Measurements from ENCODE around the gene CAMK1D. TPM values are rescaled to one million over a fixed set of nuclear protein-coding genes. Genes with fewer than 3 reads are reported as not detected.
"Not testable (repeated sequence)": the region's sequence is repeated elsewhere in the genome, so short reads cannot be mapped to it uniquely, and the experiment has no call there.

Gene CAMK1D
- polyA plus RNA-seq, 1 donor = 8.4 TPM

DNA sequence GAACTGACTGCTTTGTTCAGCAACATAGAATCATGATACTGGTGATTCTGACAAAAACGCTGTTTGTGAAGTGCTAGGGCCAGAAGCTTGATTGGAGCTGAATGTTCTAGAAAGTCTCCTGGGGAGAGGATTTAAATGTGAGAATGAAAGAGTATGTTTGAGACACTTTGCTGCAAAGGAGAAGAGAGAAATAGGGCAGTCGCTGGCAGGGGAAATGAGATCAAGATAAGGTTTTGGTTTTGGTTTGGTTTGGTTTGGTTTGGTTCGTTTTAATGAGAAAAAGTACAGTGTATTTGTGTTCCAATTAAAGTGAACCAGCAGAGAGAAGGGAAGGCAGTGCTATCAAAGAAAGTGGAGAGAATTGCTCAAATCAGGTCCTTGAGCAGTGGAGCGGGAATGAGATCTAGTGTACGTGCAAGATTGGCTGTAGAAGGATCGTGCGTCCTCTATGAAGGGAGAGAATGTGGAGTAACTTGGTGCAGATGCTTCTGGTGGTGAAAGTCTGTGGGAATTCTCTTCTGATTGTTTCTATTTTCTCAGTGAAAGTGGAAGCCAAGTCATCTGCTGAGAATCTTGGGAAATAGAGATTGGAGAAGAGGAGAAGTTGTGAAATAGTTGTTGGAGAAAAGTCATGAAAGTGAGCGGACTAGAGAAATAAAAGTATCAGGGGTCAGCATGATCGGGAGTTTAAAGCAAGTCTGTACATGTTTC, 381.6 kb downstream of the CAMK1D start:
- WGBS (ENCODE audit: insufficient coverage, low lambda C conversion rate) = 91% methylated on average over 7 of the region's 9 CpGs
- Histone ChIP-seq H3K36me3 (ENCODE audit: control insufficient read depth, insufficient read depth, low read length) (no peaks in the 10 kb centered on the region), H3K4me3 (ENCODE audit: low read length) (no peak overlapping the region), H3K4me1 (ENCODE audit: control insufficient read depth, insufficient read depth, low read length) (peaks cover 5% of the 10 kb centered on the region), H3K9me3 (ENCODE audit: control insufficient read depth, low read depth, low read length) (no peaks in the 10 kb centered on the region), H3K27me3 (ENCODE audit: control insufficient read depth, insufficient read depth, low read length) (no peaks in the 10 kb centered on the region), H3K27ac (ENCODE audit: low read length) (no peak overlapping the region)
- DNase-seq = no peak

GRCh38 chr10:12733271-12733670, 383.9 kb downstream of the CAMK1D start:
- no CpG with 5 or more reads among the region's 2 CpGs for WGBS (ENCODE audit: insufficient coverage, low lambda C conversion rate)
- Histone ChIP-seq H3K4me1 (ENCODE audit: control insufficient read depth, insufficient read depth, low read length) (peaks cover 2% of the 10 kb centered on the region), H3K27me3 (ENCODE audit: control insufficient read depth, insufficient read depth, low read length) (no peaks in the 10 kb centered on the region), H3K36me3 (ENCODE audit: control insufficient read depth, insufficient read depth, low read length) (no peaks in the 10 kb centered on the region), H3K27ac (ENCODE audit: low read length) (no peak overlapping the region), H3K4me3 (ENCODE audit: low read length) (no peak overlapping the region), H3K9me3 (ENCODE audit: control insufficient read depth, low read depth, low read length) (no peaks in the 10 kb centered on the region)
- DNase-seq = no peak

GRCh38 chr10:12735843-12736462, 386.6 kb downstream of the CAMK1D start:
- no peak for DNase-seq

GRCh38 chr10:12740813-12741212, 391.5 kb downstream of the CAMK1D start:
- Histone ChIP-seq H3K9me3 (ENCODE audit: control insufficient read depth, low read depth, low read length) (no peaks in the 10 kb centered on the region), H3K36me3 (ENCODE audit: control insufficient read depth, insufficient read depth, low read length) (no peaks in the 10 kb centered on the region), H3K4me1 (ENCODE audit: control insufficient read depth, insufficient read depth, low read length) (no peaks in the 10 kb centered on the region), H3K27ac (ENCODE audit: low read length) (no peak overlapping the region), H3K4me3 (ENCODE audit: low read length) (no peak overlapping the region), H3K27me3 (ENCODE audit: control insufficient read depth, insufficient read depth, low read length) (no peaks in the 10 kb centered on the region)
- no peak for DNase-seq
- WGBS (ENCODE audit: insufficient coverage, low lambda C conversion rate) = no CpG with 5 or more reads among the region's 3 CpGs

More at GRCh38 chr10:12735843-12736462, 386.6 kb downstream of the CAMK1D start:
- Histone ChIP-seq H3K36me3 (ENCODE audit: control insufficient read depth, insufficient read depth, low read length) (no peaks in the 10 kb centered on the region), H3K4me1 (ENCODE audit: control insufficient read depth, insufficient read depth, low read length) (no peaks in the 10 kb centered on the region), H3K4me3 (ENCODE audit: low read length) (no peak overlapping the region), H3K9me3 (ENCODE audit: control insufficient read depth, low read depth, low read length) (no peaks in the 10 kb centered on the region), H3K27me3 (ENCODE audit: control insufficient read depth, insufficient read depth, low read length) (no peaks in the 10 kb centered on the region), H3K27ac (ENCODE audit: low read length) (no peak overlapping the region)
- WGBS (ENCODE audit: insufficient coverage, low lambda C conversion rate) = 50% methylated on average over 2 of the region's 9 CpGs

DNA sequence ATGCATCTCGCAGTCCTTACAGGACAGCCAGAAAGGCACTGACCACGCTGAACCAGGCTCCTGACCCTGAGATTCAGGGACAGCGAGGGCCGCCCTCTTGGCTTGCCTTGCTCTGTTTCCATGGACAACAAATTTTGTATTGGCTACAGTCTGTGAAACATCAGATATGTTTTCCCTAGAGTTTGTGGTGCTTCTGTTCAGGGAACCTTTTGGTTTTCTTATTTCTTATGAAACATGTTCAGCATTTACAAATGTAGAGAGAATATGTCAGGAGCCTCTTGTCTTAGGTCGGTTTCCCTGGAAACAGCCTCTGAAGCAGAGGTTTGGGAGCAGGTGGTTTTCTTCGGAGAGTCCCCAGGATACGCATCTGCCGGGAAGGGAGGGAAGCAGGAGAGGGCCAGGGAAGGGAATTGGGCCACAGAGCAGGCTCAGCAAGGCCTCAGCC, 392.0 kb downstream of the CAMK1D start:
- H3K36me3 ChIP-seq (ENCODE audit: control insufficient read depth, insufficient read depth, low read length) = no peaks in the 10 kb centered on the region
- no peaks in the 10 kb centered on the region for H3K4me1 ChIP-seq (ENCODE audit: control insufficient read depth, insufficient read depth, low read length)
- no peaks in the 10 kb centered on the region for H3K9me3 ChIP-seq (ENCODE audit: control insufficient read depth, low read depth, low read length)
- DNase-seq = no peak
- WGBS (ENCODE audit: insufficient coverage, low lambda C conversion rate) = 100% methylated on average over 1 of the region's 8 CpGs
- H3K27ac ChIP-seq (ENCODE audit: low read length) = no peak overlapping the region
- no peaks in the 10 kb centered on the region for H3K27me3 ChIP-seq (ENCODE audit: control insufficient read depth, insufficient read depth, low read length)
- H3K4me3 ChIP-seq (ENCODE audit: low read length) = no peak overlapping the region

- no peak overlapping the region for H3K27ac ChIP-seq (ENCODE audit: low read length)
- H3K4me3 ChIP-seq (ENCODE audit: low read length) = no peak overlapping the region
- no peaks in the 10 kb centered on the region for H3K36me3 ChIP-seq (ENCODE audit: control insufficient read depth, insufficient read depth, low read length)
- H3K27me3 ChIP-seq (ENCODE audit: control insufficient read depth, insufficient read depth, low read length) = no peaks in the 10 kb centered on the region
- no peaks in the 10 kb centered on the region for H3K4me1 ChIP-seq (ENCODE audit: control insufficient read depth, insufficient read depth, low read length)
- no peak for DNase-seq
- no peaks in the 10 kb centered on the region for H3K9me3 ChIP-seq (ENCODE audit: control insufficient read depth, low read depth, low read length)
- 92% methylated on average over 4 of the region's 10 CpGs for WGBS (ENCODE audit: insufficient coverage, low lambda C conversion rate)
Measured at GRCh38 chr10:12742771-12743170, 393.4 kb downstream of the CAMK1D start.

DNA sequence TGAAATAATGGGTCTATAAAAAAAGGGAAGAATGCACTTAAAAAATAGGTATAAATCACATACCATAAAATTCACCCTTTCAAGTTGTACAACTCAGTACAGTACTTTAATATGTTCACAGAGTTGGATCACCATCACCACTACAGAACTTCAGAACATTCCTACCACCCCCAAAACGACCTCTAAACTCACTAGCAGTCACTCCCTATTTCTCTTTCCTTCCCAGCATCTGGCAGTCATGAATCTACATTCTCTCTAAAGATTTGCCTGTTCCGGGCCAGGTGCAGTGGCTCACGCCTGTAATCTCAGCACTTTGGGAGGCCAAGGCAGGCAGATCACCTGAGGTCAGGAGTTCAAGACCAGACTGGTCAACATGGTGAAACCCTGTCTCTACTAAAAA, 394.1 kb downstream of the CAMK1D start:
- H3K9me3 ChIP-seq (ENCODE audit: control insufficient read depth, low read depth, low read length); H3K36me3 ChIP-seq (ENCODE audit: control insufficient read depth, insufficient read depth, low read length); H3K4me3 ChIP-seq (ENCODE audit: low read length); H3K27me3 ChIP-seq (ENCODE audit: control insufficient read depth, insufficient read depth, low read length); DNase-seq; H3K27ac ChIP-seq (ENCODE audit: low read length); H3K4me1 ChIP-seq (ENCODE audit: control insufficient read depth, insufficient read depth, low read length): not testable (repeated sequence)
- no CpG with 5 or more reads among the region's 3 CpGs for WGBS (ENCODE audit: insufficient coverage, low lambda C conversion rate)

- Histone ChIP-seq H3K4me1 (ENCODE audit: control insufficient read depth, insufficient read depth, low read length) (no peaks in the 10 kb centered on the region), H3K27ac (ENCODE audit: low read length) (no peak overlapping the region), H3K36me3 (ENCODE audit: control insufficient read depth, insufficient read depth, low read length) (no peaks in the 10 kb centered on the region), H3K9me3 (ENCODE audit: control insufficient read depth, low read depth, low read length) (no peaks in the 10 kb centered on the region), H3K4me3 (ENCODE audit: low read length) (no peak overlapping the region), H3K27me3 (ENCODE audit: control insufficient read depth, insufficient read depth, low read length) (no peaks in the 10 kb centered on the region)
- no peak for DNase-seq
- 100% methylated on average over 2 of the region's 4 CpGs for WGBS (ENCODE audit: insufficient coverage, low lambda C conversion rate)
Measured at GRCh38 chr10:12743941-12744340, 394.6 kb downstream of the CAMK1D start.

GRCh38 chr10:12748186-12748585, 398.8 kb downstream of the CAMK1D start:
- Histone ChIP-seq H3K4me3 (ENCODE audit: low read length) (no peak overlapping the region), H3K27ac (ENCODE audit: low read length) (no peak overlapping the region), H3K27me3 (ENCODE audit: control insufficient read depth, insufficient read depth, low read length) (no peaks in the 10 kb centered on the region), H3K36me3 (ENCODE audit: control insufficient read depth, insufficient read depth, low read length) (no peaks in the 10 kb centered on the region), H3K4me1 (ENCODE audit: control insufficient read depth, insufficient read depth, low read length) (no peaks in the 10 kb centered on the region), H3K9me3 (ENCODE audit: control insufficient read depth, low read depth, low read length) (no peaks in the 10 kb centered on the region)
- DNase-seq = no peak
- WGBS (ENCODE audit: insufficient coverage, low lambda C conversion rate) = 75% methylated on average over 3 of the region's 4 CpGs

DNA sequence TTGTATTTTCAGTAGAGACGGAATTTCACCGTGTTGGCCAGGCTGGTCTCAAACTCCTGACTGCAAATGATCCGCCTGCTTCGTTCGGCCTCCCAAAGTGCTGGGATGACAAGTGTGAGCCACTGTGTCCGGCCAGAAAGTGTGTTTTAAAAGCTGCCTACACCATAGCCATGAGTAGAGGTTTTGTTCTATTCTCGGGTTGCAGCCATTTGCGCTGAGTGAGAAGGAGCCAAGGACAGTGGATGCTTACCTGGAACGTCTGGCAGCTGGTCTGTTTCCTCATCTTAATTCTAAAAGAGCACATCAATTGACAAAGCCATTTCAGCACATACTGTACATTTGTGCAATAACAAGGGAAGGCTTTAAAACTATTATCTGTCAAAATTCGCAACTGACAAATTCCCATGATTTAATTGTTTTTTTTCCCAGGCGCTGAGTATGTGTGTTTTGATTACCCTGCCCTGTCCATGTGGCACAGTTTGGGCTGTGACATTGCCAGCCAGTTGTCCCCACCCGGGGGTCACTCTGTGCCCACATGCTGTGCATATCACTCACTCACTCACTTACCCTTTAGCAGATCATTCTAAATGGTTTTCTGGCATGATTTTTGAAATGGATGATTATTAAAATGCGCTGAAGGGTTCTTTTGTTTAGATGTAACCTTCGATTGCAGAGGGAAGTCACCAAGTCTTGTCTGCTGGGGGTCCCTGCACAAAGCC, 400.6 kb downstream of the CAMK1D start:
- no peaks in the 10 kb centered on the region for H3K4me1 ChIP-seq (ENCODE audit: control insufficient read depth, insufficient read depth, low read length)
- H3K27ac ChIP-seq (ENCODE audit: low read length) = no peak overlapping the region
- no peak for DNase-seq
- no peak overlapping the region for H3K4me3 ChIP-seq (ENCODE audit: low read length)
- H3K9me3 ChIP-seq (ENCODE audit: control insufficient read depth, low read depth, low read length) = no peaks in the 10 kb centered on the region
- H3K27me3 ChIP-seq (ENCODE audit: control insufficient read depth, insufficient read depth, low read length) = no peaks in the 10 kb centered on the region
- H3K36me3 ChIP-seq (ENCODE audit: control insufficient read depth, insufficient read depth, low read length) = no peaks in the 10 kb centered on the region
- 100% methylated on average over 1 of the region's 14 CpGs for WGBS (ENCODE audit: insufficient coverage, low lambda C conversion rate)

All from large intestine (tissue), 3 donors.